ENCODE data around the gene ABCG4.
"Not testable (repeated sequence)": the region's sequence is repeated elsewhere in the genome, so short reads cannot be mapped to it uniquely, and the experiment has no call there.

Gene ABCG4

DNA sequence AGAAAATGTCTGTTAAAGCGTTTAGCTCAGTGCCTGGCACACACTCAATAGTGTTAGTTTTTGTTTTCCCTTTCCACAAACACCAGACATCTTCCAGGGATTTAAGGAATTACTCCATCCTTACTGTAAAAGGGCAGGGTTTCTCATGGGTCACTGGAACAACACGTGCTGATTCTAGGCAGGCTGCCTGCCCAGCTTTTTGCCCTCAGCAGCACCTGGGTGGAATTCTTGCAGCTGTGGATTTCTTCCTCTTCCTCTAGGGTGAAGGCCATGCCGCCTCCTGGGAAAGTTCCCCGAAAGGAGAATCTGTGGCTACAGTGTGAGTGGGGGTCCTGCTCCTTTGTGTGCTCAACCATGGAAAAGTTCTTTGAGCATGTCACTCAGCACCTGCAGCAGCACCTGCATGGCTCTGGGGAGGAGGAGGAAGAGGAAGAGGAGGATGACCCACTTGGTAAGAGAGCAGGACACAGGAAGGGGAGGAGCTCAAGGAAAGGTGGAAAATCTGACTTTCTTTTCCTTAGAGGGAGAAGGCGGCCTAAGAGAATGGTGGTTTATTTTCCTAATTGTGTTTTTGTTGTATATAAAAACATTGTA is 22.1 kb upstream of the ABCG4 start:
- no peak for DNase-seq (ENCODE audit: low read depth, low spot score)
- no peaks in the 10 kb centered on the region for H3K9me3 ChIP-seq (ENCODE audit: insufficient read depth, low read length)
- no peaks in the 10 kb centered on the region for H3K4me1 ChIP-seq (ENCODE audit: insufficient read depth, insufficient read length)
- TF ChIP-seq SUZ12 (IDR thresholded peaks at IDR 0.05; ENCODE audit: extremely low read depth, insufficient read depth, insufficient read length) (no peak), YY1 (IDR thresholded peaks at IDR 0.05; ENCODE audit: insufficient read depth, insufficient read length) (no peak), ZNF274 (IDR thresholded peaks at IDR 0.05; ENCODE audit: low read depth, low read length) (no peak)
- no peak overlapping the region for H3K9ac ChIP-seq (ENCODE audit: insufficient read length, low read depth)
- no peak overlapping the region for H3K4me3 ChIP-seq (ENCODE audit: insufficient read length, low read depth)
- H3K36me3 ChIP-seq (ENCODE audit: insufficient read depth, insufficient read length, low read length), result peaks cover 55% of the 10 kb centered on the region
- H3K27me3 ChIP-seq (ENCODE audit: insufficient read depth, insufficient read length), result no peaks in the 10 kb centered on the region

DNA sequence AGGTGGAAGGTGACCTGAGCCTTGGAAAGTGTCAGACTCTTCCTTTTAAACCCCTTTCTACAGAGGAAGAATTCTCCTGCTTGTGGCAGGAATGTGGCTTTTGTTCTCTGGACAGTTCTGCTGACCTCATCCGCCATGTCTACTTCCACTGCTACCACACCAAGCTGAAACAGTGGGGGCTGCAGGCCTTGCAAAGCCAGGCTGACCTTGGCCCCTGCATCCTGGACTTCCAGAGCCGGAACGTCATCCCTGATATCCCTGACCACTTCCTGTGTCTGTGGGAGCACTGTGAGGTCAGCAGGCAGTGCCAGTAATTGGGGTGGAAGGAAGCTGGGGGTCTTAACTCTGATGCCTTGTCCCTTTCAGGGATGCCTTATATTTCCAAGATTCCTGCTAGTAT is 18.2 kb upstream of the ABCG4 start:
- Histone ChIP-seq H3K36me3 (ENCODE audit: insufficient read depth, insufficient read length, low read length) (peaks cover 67% of the 10 kb centered on the region), H3K4me1 (ENCODE audit: insufficient read depth, insufficient read length) (no peaks in the 10 kb centered on the region), H3K4me3 (ENCODE audit: insufficient read length, low read depth) (no peak overlapping the region), H3K27me3 (ENCODE audit: insufficient read depth, insufficient read length) (no peaks in the 10 kb centered on the region), H3K9me3 (ENCODE audit: insufficient read depth, low read length) (no peaks in the 10 kb centered on the region), H3K9ac (ENCODE audit: insufficient read length, low read depth) (no peak overlapping the region)
- DNase-seq (ENCODE audit: low read depth, low spot score), result no peak
- TF ChIP-seq ZNF274 (IDR thresholded peaks at IDR 0.05; ENCODE audit: low read depth, low read length) (no peak), SUZ12 (IDR thresholded peaks at IDR 0.05; ENCODE audit: extremely low read depth, insufficient read depth, insufficient read length) (no peak), YY1 (IDR thresholded peaks at IDR 0.05; ENCODE audit: insufficient read depth, insufficient read length) (no peak)

DNA sequence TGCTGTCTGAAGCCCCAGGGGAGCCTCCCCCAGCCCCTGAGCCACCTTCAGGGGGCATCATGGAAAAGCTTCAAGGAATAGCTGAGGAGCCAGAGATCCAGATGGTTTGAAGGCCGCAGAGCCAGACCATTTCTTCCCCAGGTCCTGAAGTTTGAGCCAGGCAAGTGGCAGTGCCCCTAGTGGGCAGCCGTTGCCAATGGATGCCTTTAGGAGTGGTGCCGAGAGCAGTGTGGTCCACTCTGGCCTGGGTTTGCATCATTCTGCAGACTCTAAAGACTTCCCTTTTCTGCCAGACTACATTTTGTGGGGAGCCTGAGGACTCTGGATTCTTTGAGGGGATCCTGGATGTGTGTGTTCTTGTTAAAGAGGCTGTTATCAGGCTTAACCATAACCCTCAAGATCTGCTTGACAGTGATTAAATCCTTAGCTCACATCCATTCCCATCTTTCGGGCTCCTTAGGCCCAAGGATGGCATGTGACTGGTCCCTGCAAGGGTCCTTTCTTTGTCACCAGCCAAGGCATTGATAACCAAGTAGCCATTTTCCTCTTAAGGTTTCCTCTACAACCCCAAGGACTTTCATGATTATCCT is 14.4 kb upstream of the ABCG4 start:
- Histone ChIP-seq H3K9ac (ENCODE audit: insufficient read length, low read depth) (no peak overlapping the region), H3K4me1 (ENCODE audit: insufficient read depth, insufficient read length) (no peaks in the 10 kb centered on the region), H3K9me3 (ENCODE audit: insufficient read depth, low read length) (no peaks in the 10 kb centered on the region), H3K4me3 (ENCODE audit: insufficient read length, low read depth) (no peak overlapping the region), H3K36me3 (ENCODE audit: insufficient read depth, insufficient read length, low read length) (peaks cover 52% of the 10 kb centered on the region), H3K27me3 (ENCODE audit: insufficient read depth, insufficient read length) (no peaks in the 10 kb centered on the region)
- no peak for DNase-seq (ENCODE audit: low read depth, low spot score)
- TF ChIP-seq SUZ12 (IDR thresholded peaks at IDR 0.05; ENCODE audit: extremely low read depth, insufficient read depth, insufficient read length), result no peak
- TF ChIP-seq ZNF274 (IDR thresholded peaks at IDR 0.05; ENCODE audit: low read depth, low read length), result no peak
- no peak for TF ChIP-seq YY1 (IDR thresholded peaks at IDR 0.05; ENCODE audit: insufficient read depth, insufficient read length)

DNA sequence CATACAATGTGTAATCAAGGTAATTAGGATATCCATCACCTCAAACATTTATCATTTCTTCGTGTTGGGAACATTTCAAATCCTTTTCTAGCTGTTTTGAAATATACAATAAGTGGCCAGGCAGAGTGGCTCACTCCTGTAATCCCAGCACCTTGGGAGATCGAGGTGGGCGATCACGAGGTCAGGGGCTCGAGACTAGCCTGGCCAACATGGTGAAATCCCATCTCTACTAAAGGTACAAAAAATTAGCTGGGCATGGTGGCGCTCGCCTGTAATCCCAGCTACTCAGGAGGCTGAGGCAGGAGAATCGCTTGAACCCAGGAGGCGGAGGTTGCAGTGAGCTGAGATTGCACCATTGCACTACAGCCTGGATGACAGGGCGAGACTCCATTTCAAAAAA is 9.6 kb upstream of the ABCG4 start:
- H3K27me3 ChIP-seq (ENCODE audit: insufficient read depth, insufficient read length); DNase-seq (ENCODE audit: low read depth, low spot score); H3K9ac ChIP-seq (ENCODE audit: insufficient read length, low read depth); H3K4me1 ChIP-seq (ENCODE audit: insufficient read depth, insufficient read length); H3K9me3 ChIP-seq (ENCODE audit: insufficient read depth, low read length); H3K4me3 ChIP-seq (ENCODE audit: insufficient read length, low read depth): not testable (repeated sequence)
- peaks cover 10% of the 10 kb centered on the region for H3K36me3 ChIP-seq (ENCODE audit: insufficient read depth, insufficient read length, low read length)

DNA sequence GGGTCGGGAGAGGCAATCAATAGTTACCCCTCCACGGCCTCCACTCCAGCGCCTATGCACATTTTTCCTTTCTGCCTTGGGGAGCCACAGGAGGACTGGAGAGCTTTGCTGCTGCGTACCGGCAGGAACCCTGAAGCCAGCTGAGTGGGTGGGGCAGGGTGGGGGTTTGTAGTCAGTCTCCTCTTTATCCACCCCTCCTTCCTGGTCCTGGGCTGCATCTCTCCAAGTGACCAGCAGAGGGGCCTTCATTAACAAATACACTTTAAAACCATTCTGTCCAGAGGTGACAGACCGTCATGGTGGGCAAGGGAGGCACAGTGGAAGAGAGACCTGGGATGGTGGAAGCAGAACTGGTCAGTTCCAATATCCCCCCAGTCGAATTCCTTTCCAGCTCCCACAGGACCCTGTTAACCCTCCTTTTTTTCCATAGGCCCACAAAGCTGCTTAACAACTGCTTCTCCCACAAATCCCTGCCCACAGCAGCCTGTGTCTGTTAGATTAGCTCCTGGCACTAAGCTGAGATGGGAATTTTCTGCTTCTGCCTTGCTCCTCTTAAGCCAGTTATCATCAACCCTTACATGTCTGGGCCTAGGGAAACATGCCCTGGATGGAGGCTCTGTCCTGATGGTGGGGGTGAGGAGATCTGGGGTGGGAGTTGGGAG is 3.9 kb upstream of the ABCG4 start:
- Histone ChIP-seq H3K4me3 (ENCODE audit: insufficient read length, low read depth) (no peak overlapping the region), H3K9ac (ENCODE audit: insufficient read length, low read depth) (no peak overlapping the region), H3K9me3 (ENCODE audit: insufficient read depth, low read length) (no peaks in the 10 kb centered on the region), H3K4me1 (ENCODE audit: insufficient read depth, insufficient read length) (peaks cover 8% of the 10 kb centered on the region), H3K27me3 (ENCODE audit: insufficient read depth, insufficient read length) (peaks cover 23% of the 10 kb centered on the region), H3K36me3 (ENCODE audit: insufficient read depth, insufficient read length, low read length) (no peaks in the 10 kb centered on the region)
- DNase-seq (ENCODE audit: low read depth, low spot score), result peak; percentile 74
- no peak for TF ChIP-seq ZNF274 (IDR thresholded peaks at IDR 0.05; ENCODE audit: low read depth, low read length)
- TF ChIP-seq YY1 (IDR thresholded peaks at IDR 0.05; ENCODE audit: insufficient read depth, insufficient read length), result no peak
- no peak for TF ChIP-seq SUZ12 (IDR thresholded peaks at IDR 0.05; ENCODE audit: extremely low read depth, insufficient read depth, insufficient read length)

DNA sequence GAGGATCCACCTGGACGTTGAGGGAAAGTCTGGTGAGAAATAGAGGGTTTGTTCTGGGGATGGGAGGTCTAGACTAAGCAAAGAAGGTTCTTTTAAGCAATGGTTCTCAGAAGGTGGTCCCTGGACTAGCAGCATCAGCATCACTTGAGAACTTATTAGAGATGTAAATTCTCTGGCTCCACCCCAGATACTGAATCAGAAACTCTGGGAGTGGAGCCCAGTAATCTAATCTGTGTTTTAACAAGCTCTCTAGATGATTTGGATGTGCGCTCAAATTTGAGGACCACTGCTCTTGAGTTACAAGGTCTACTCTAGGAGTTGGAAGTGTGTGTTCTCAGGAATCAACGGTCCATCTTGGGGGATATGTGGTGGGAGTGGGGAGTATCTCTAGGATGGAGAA is 3.3 kb upstream of the ABCG4 start:
- Histone ChIP-seq H3K9ac (ENCODE audit: insufficient read length, low read depth) (no peak overlapping the region), H3K4me3 (ENCODE audit: insufficient read length, low read depth) (no peak overlapping the region), H3K4me1 (ENCODE audit: insufficient read depth, insufficient read length) (peaks cover 8% of the 10 kb centered on the region), H3K9me3 (ENCODE audit: insufficient read depth, low read length) (no peaks in the 10 kb centered on the region), H3K27me3 (ENCODE audit: insufficient read depth, insufficient read length) (peaks cover 29% of the 10 kb centered on the region), H3K36me3 (ENCODE audit: insufficient read depth, insufficient read length, low read length) (no peaks in the 10 kb centered on the region)
- no peak for DNase-seq (ENCODE audit: low read depth, low spot score)
- TF ChIP-seq YY1 (IDR thresholded peaks at IDR 0.05; ENCODE audit: insufficient read depth, insufficient read length) (no peak), SUZ12 (IDR thresholded peaks at IDR 0.05; ENCODE audit: extremely low read depth, insufficient read depth, insufficient read length) (no peak), ZNF274 (IDR thresholded peaks at IDR 0.05; ENCODE audit: low read depth, low read length) (no peak)

DNA sequence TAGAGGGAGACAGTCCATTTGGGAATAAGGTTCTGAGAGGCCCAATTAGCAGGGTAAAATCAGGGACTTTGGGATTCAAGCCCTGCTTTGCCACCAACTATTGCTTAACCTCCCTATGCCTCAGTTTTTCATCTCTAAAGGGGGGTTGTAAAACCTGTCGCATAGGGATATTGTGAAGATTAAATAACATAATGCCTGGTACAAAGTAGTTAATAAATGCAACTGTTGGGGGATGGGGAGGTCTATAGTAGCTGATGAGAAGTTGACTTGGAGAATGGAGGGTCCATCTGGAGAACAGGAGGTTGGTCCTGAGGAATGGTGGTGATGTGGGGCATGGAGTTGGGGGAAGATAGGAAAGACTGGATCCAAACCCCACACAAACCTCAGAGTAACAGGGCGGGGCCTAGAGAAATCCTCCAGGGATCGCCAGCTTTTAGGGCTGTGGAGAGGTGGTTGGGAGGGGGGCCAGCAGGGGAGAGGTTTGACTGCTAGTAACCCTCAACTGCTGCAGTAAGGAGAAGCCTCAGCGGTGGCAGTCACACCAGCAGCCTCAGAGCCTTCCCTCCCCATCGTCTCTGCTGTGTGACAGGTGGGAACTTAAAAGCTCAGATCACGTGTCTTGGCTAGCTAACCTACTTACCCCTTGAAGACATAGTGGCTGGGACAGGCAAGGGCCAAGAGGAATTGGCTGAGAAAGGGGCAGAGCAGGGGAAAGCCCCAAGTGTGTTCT is 1.1 kb upstream of the ABCG4 start:
- H3K4me1 ChIP-seq (ENCODE audit: insufficient read depth, insufficient read length), result peaks cover 8% of the 10 kb centered on the region
- no peaks in the 10 kb centered on the region for H3K9me3 ChIP-seq (ENCODE audit: insufficient read depth, low read length)
- no peak overlapping the region for H3K4me3 ChIP-seq (ENCODE audit: insufficient read length, low read depth)
- H3K36me3 ChIP-seq (ENCODE audit: insufficient read depth, insufficient read length, low read length), result no peaks in the 10 kb centered on the region
- no peak overlapping the region for H3K9ac ChIP-seq (ENCODE audit: insufficient read length, low read depth)
- no peak for TF ChIP-seq ZNF274 (IDR thresholded peaks at IDR 0.05; ENCODE audit: low read depth, low read length)
- TF ChIP-seq SUZ12 (IDR thresholded peaks at IDR 0.05; ENCODE audit: extremely low read depth, insufficient read depth, insufficient read length), result no peak
- TF ChIP-seq YY1 (IDR thresholded peaks at IDR 0.05; ENCODE audit: insufficient read depth, insufficient read length), result no peak
- DNase-seq (ENCODE audit: low read depth, low spot score), result no peak
- peaks cover 46% of the 10 kb centered on the region for H3K27me3 ChIP-seq (ENCODE audit: insufficient read depth, insufficient read length)

Measured in NT2/D1 (cell line).